Fibroblast of villous mesenchyme (primary cell): ENCODE data around the gene CNIH2. TPM values are rescaled to one million over a fixed set of nuclear protein-coding genes. Genes with fewer than 3 reads are reported as not detected.
A peak's percentile ranks its signal among the peaks of the same experiment; 100 is the strongest.

Source experiments
- DNase-seq: peaks from one replicate; pipeline ENCODE4 v3.0.0-alpha.2; 2010; ENCODE audit warnings: low read depth
- H3K4me3 ChIP-seq: 2 replicates; pipeline ENCODE4 v1.5.1; 2011; ENCODE audit warnings: low read depth, mild to moderate bottlenecking, low read length
- total RNA-seq: library from RNA; depleted of rRNA; stranded (reverse); fragments of >200 nt; gene quantifications from 2 replicates; pipeline ENCODE4 v1.2.3, GENCODE V29; 2012
- TF ChIP-seq, protein P1 (sequence below): IDR thresholded peaks from 2 replicates; pipeline ENCODE4 v1.5.1; 2012; ENCODE audit warnings: low read depth, mild to moderate bottlenecking, low read length; ENCODE audit not compliant: insufficient read depth

Gene CNIH2
- total RNA-seq, 1 donor, result 0.43 TPM

DNA sequence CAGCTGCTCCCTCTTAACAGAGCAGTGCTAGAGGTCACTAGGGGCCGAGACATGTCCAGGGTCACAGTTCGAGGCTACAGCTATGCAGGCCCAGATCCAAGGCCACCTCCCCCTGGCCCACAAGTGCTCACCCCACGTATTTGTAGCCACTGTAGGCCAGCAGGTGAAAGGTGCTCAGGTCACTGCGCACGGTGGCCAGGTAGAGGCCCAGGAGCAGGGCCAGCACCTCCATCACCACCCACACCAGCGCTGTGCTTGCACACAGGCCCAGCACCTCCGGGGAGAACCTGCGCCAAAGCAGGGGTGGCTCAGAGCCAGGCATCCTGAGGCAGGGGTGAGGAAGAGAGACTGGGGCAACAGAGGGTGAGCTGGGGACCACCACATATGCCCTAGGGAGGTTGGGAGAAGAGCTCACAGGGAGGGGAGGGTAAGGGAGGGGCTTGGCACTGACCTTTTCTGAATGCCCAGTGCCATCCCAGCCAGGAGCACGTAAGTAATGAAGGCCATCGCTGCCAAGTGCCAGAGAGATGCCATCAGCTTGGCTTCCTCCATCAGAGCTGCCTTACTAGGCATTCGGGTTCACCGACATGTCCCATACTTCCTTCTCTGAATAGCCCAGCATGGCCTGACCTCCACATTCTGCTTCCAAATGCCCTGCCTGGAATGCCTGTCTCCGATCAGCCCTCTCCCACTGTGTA, 7.4 kb downstream of the CNIH2 start:
- TF ChIP-seq, protein P1, sequence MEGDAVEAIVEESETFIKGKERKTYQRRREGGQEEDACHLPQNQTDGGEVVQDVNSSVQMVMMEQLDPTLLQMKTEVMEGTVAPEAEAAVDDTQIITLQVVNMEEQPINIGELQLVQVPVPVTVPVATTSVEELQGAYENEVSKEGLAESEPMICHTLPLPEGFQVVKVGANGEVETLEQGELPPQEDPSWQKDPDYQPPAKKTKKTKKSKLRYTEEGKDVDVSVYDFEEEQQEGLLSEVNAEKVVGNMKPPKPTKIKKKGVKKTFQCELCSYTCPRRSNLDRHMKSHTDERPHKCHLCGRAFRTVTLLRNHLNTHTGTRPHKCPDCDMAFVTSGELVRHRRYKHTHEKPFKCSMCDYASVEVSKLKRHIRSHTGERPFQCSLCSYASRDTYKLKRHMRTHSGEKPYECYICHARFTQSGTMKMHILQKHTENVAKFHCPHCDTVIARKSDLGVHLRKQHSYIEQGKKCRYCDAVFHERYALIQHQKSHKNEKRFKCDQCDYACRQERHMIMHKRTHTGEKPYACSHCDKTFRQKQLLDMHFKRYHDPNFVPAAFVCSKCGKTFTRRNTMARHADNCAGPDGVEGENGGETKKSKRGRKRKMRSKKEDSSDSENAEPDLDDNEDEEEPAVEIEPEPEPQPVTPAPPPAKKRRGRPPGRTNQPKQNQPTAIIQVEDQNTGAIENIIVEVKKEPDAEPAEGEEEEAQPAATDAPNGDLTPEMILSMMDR, result no peak
- H3K4me3 ChIP-seq, result no peak overlapping the region
- DNase-seq, result no peak

DNA sequence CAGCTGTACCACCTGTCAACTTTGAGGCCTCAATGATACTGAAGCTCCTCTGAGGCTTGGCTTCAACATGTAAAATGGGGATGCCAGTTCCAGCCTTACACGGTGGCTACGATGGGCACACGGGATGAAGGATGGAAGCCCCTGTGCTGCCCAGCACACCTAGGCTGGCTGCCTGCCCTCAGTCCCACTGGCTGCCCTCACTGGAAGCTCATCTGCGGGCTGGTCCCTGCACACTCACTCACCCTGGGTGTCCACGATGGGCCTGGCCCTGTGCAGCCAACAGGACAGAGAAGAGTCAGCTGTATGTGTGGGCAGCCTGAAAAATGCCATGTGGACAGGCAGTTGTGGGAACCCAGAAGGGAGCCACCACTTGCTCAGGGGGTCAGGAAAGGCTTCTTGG, 8.7 kb downstream of the CNIH2 start:
- DNase-seq, result no peak
- TF ChIP-seq, protein P1, result no peak
- H3K4me3 ChIP-seq, result no peak overlapping the region

DNA sequence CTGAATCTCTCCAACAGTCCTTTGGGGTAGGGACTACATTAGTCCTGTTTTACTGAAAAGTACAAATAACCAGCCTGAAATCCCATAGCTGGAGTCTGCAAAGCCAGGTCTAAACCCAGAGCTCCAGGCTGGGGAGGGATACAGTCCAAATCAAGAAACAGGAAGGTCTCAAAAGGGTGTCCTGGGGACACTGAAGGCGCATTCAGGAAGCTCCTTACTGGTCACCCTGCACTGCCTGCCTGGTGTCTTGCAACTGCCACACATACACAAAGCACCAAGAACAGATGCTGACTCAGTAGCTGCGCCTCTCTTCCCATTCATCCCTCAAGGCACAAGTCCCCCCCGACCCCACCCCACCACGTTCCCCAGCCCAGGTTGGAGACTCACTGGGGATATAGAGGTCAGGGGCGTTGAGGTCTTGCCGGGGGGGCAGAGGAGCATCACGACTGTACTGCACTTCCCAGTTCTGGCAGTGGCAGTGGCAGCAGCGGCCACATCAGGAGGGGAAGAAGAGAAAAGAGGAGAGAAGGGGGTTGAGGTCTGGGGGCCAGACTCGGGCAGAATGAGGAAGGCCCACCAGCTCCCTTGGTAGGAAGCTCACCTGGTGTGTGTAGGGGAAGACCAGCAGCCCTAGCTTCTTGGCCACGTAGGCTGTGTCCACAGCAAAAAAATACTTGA, 9.4 kb downstream of the CNIH2 start:
- no peak for DNase-seq
- H3K4me3 ChIP-seq, result peak overlapping the region; percentile 90
- TF ChIP-seq, protein P1, result no peak

DNA sequence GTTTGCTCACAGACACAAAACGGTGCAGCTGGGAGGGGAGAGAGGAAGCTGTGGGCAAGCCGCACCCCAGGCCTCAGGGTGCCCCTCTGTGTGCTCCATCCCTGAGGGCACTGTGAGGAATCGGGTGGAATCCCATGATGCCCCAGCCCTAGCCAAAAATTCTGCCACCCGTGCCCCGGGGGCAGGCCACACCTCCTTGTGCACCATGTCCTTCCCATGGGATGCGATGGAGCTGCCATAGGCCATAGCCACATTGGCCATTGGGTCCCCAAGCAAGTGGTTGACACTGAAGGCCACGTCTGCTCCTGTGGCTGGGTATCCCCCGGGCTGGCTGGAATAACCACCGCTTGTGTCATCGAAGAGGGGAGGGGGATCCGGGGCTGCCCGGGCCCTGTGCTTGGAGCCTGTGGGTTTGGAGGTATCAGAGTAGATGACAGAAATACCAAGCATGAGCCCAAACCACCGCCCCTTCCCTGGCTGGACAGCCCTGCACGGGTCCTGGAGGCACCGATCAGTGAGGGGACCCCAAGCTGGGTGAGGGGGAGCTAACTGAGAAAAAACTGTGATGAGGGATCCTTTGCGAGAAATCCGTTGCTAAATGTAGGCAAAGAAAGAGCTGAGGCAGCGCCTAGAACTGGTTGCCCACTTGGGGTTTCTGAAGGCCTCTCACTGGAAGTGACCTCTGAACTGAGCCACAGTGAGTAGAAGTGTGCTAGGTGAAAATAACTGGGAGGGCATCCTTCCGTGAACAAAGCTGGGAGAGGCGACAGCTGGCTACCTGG, 10.1 kb downstream of the CNIH2 start:
- peak; percentile 23 for DNase-seq
- TF ChIP-seq, protein P1, result no peak
- peak overlapping the region; percentile 90 for H3K4me3 ChIP-seq

DNA sequence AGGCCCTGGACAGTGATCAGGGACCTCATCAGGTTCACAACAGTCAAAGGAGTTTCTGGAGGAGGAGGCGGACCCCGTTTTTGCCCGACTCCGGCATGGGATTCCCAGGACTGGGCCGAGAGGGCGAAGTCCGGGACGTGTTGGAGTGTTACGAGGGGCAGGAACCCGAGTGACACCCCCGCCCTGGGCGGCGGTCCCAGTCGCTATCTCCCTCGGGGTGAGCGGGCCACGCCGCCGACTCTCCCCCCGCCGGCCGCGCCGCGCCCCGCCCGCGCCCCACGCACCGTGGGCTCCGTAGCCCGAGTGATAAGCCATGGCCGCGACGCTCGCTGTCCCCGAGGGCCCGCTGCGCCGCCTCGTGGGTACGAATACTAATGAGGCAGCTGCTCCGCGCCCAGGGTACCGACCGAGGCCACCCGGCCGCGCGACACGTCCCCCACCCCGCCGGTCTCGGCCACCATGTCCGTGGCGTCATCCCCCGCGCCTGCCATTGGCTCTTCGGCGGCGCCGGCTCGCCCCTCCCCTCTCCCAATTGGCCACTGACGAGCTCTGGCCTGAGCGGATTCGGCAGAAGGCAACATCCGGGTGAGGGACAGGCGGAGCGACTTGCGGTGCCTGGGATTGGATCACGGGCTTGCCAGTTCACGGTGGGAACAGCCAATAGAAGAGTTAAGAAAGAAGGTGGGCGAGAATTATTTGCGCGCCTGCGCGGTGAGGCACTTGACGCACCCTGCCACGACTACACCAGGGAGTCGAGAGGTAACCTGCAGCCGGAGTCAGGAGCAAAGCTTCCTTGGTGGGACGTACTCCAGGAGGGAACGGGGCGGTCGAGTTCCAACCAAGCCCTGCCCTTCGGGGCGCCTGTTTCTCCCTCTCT, 10.9 kb downstream of the CNIH2 start, which contains the start of gene YIF1A:
TSS of gene YIF1A (minus strand) at position 473 of the 877 bp plus-strand sequence. CDS start at position 315, 158 bp downstream.
- peak within 1 kb of the TSS; percentile 90 for H3K4me3 ChIP-seq
- DNase-seq, result peak; percentile 100
- TF ChIP-seq, protein P1, result no peak
